ENCODE data around the gene ANTXR2. TPM values are rescaled to one million over a fixed set of nuclear protein-coding genes. Genes with fewer than 3 reads are reported as not detected.

The ANTXR2 gene
- polyA plus RNA-seq, 1 experiment: 105 TPM

DNA sequence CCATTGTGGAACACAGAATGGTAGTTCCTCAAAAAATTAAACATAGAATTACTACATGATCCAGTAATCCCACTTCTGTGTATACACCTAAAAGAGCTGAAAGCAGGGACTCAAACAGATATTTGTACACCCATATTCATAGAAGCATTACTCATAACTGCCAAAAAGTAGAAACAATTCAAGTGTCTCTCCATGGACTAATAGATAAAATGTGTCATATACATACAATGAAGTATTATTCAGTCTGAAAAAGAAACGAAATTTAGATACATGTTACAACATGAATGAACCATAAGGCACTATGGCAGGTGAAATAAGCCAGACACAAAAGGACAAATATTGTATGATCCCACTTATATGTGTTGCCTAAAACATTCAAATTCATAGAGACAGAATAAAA is 145.1 kb downstream of the ANTXR2 start:
- POLR2A ChIA-PET: no interaction called here
- no peak overlapping the region for H3K4me3 ChIP-seq (ENCODE audit: low read depth, low read length)
- H3K9me3 ChIP-seq (ENCODE audit: control insufficient read depth, insufficient read depth, low read length): no peaks in the 10 kb centered on the region
- TF ChIP-seq, protein P1, sequence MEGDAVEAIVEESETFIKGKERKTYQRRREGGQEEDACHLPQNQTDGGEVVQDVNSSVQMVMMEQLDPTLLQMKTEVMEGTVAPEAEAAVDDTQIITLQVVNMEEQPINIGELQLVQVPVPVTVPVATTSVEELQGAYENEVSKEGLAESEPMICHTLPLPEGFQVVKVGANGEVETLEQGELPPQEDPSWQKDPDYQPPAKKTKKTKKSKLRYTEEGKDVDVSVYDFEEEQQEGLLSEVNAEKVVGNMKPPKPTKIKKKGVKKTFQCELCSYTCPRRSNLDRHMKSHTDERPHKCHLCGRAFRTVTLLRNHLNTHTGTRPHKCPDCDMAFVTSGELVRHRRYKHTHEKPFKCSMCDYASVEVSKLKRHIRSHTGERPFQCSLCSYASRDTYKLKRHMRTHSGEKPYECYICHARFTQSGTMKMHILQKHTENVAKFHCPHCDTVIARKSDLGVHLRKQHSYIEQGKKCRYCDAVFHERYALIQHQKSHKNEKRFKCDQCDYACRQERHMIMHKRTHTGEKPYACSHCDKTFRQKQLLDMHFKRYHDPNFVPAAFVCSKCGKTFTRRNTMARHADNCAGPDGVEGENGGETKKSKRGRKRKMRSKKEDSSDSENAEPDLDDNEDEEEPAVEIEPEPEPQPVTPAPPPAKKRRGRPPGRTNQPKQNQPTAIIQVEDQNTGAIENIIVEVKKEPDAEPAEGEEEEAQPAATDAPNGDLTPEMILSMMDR (IDR thresholded peaks at IDR 0.05; ENCODE audit: low read depth, low read length): no peak
- H3K27me3 ChIP-seq (ENCODE audit: control insufficient read depth, insufficient read depth, low read length): no peaks in the 10 kb centered on the region
- DNase-seq (ENCODE audit: low read depth, low spot score): no peak
- CTCF ChIA-PET: no interaction called here
- H3K27ac ChIP-seq (ENCODE audit: low read depth, low read length): no peak overlapping the region

DNA sequence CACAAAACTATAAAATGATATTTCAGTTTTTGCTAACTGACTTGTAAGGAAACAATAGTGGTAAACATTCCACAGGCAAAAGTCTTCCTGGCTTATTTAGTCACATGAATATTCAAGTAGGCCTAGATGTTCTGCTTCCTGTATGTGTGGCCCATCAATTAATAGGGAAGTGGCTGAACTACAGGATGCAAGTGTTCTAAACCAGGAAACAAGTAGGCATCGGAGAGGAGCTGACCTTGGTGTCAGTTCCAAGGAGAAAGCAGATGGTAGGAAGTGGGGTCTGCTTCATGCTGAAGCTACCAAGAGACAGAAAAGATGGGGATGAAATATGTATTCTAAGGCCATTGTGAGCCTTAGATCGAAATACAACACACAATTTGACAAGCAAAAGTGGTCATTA is 149.7 kb downstream of the ANTXR2 start:
- no peaks in the 10 kb centered on the region for H3K27me3 ChIP-seq (ENCODE audit: control insufficient read depth, insufficient read depth, low read length)
- TF ChIP-seq, protein P1 (IDR thresholded peaks at IDR 0.05; ENCODE audit: low read depth, low read length): no peak
- ChIA-PET CTCF (no interaction called here), POLR2A (no interaction called here)
- no peak for DNase-seq (ENCODE audit: low read depth, low spot score)
- no peak overlapping the region for H3K4me3 ChIP-seq (ENCODE audit: low read depth, low read length)
- no peaks in the 10 kb centered on the region for H3K9me3 ChIP-seq (ENCODE audit: control insufficient read depth, insufficient read depth, low read length)
- no peak overlapping the region for H3K27ac ChIP-seq (ENCODE audit: low read depth, low read length)

DNA sequence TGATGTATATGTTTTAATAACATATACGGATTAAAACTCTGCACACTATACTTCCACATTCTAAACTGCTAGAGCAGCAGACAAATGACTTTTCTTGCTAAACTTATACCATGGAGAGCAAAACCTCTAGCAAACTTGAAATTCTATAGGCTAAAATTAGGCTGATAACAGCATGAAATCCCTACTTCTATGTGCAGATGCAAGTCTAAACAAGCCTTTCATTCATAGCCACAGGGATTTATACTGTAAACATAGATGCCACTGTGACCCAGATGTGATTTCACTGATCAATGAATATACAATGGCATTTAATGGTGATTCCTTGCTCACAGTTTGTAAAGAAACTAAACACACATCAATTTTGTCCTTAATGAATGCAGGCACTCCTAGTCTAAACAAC is 151.0 kb downstream of the ANTXR2 start:
- Histone ChIP-seq H3K27ac (ENCODE audit: low read depth, low read length) (no peak overlapping the region), H3K27me3 (ENCODE audit: control insufficient read depth, insufficient read depth, low read length) (no peaks in the 10 kb centered on the region), H3K9me3 (ENCODE audit: control insufficient read depth, insufficient read depth, low read length) (no peaks in the 10 kb centered on the region), H3K4me3 (ENCODE audit: low read depth, low read length) (no peak overlapping the region)
- POLR2A ChIA-PET: no interaction called here
- no peak for DNase-seq (ENCODE audit: low read depth, low spot score)
- TF ChIP-seq, protein P1 (IDR thresholded peaks at IDR 0.05; ENCODE audit: low read depth, low read length): no peak
- CTCF ChIA-PET: interaction anchor here (0.9 kb wide), 1 partner anchor 9 kb away, joined by 3 read pairs; no protein-coding TSS in a partner anchor

GRCh38 chr4:79920163-79920853 is 152.7 kb downstream of the ANTXR2 start:
- Histone ChIP-seq H3K9me3 (ENCODE audit: control insufficient read depth, insufficient read depth, low read length) (no peaks in the 10 kb centered on the region), H3K4me3 (ENCODE audit: low read depth, low read length) (no peak overlapping the region), H3K27me3 (ENCODE audit: control insufficient read depth, insufficient read depth, low read length) (no peaks in the 10 kb centered on the region), H3K27ac (ENCODE audit: low read depth, low read length) (no peak overlapping the region)
- TF ChIP-seq, protein P1 (IDR thresholded peaks at IDR 0.05; ENCODE audit: low read depth, low read length): no peak
- POLR2A ChIA-PET: no interaction called here
- no peak for DNase-seq (ENCODE audit: low read depth, low spot score)
- CTCF ChIA-PET: no interaction called here

DNA sequence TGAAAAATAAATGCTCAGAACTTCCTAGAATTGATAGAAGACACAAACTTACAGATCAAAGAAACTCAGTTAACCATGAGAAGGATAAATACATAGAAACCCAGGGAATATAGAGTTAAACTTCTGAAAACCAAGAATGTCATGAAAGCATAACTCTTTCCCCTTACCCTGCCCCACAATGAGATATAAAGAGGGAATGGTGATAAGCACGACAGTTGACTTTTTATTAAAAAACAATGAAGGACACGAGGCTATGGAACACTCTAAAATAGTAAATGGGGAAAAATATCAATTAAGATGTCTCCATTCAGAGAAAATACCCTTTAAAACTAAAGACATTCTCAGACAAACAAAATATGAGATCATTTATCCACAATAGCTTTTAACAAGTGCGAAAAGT is 154.7 kb downstream of the ANTXR2 start:
- Histone ChIP-seq H3K27ac (ENCODE audit: low read depth, low read length) (no peak overlapping the region), H3K4me3 (ENCODE audit: low read depth, low read length) (no peak overlapping the region), H3K9me3 (ENCODE audit: control insufficient read depth, insufficient read depth, low read length) (no peaks in the 10 kb centered on the region), H3K27me3 (ENCODE audit: control insufficient read depth, insufficient read depth, low read length) (no peaks in the 10 kb centered on the region)
- ChIA-PET CTCF (interaction anchor here (1.0 to 1.2 kb wide), 2 partner anchors 213 to 966 kb away, joined by 3 to 4 read pairs; no protein-coding TSS in a partner anchor), POLR2A (no interaction called here)
- DNase-seq (ENCODE audit: low read depth, low spot score): no peak
- TF ChIP-seq, protein P1 (IDR thresholded peaks at IDR 0.05; ENCODE audit: low read depth, low read length): no peak
